ENCODE data around the gene HOXB6.
A peak's percentile ranks its signal among the peaks of the same experiment; 100 is the strongest.

Gene HOXB6

DNA sequence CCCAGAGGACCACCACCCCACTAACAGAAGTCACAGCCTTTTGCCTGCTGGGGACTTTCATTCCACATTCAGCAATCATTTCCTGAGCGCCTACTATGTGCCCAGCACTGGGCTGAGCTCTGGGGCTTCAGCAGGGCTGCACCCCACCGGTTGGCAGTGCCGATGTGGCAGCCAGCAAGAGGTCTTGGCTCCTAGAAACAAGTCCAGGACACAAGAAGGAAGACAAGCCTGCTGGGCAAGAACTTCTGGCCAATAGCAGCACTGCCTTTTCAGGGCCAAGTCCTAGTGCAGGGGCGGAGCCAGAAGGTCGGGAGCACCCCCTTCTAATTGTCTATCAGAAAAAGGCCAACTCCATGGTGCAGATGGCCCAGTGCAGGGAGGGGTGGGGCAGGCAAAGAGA is 34.4 kb upstream of the HOXB6 start:
- TF ChIP-seq, protein P1, sequence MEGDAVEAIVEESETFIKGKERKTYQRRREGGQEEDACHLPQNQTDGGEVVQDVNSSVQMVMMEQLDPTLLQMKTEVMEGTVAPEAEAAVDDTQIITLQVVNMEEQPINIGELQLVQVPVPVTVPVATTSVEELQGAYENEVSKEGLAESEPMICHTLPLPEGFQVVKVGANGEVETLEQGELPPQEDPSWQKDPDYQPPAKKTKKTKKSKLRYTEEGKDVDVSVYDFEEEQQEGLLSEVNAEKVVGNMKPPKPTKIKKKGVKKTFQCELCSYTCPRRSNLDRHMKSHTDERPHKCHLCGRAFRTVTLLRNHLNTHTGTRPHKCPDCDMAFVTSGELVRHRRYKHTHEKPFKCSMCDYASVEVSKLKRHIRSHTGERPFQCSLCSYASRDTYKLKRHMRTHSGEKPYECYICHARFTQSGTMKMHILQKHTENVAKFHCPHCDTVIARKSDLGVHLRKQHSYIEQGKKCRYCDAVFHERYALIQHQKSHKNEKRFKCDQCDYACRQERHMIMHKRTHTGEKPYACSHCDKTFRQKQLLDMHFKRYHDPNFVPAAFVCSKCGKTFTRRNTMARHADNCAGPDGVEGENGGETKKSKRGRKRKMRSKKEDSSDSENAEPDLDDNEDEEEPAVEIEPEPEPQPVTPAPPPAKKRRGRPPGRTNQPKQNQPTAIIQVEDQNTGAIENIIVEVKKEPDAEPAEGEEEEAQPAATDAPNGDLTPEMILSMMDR (IDR thresholded peaks at IDR 0.05): no peak

DNA sequence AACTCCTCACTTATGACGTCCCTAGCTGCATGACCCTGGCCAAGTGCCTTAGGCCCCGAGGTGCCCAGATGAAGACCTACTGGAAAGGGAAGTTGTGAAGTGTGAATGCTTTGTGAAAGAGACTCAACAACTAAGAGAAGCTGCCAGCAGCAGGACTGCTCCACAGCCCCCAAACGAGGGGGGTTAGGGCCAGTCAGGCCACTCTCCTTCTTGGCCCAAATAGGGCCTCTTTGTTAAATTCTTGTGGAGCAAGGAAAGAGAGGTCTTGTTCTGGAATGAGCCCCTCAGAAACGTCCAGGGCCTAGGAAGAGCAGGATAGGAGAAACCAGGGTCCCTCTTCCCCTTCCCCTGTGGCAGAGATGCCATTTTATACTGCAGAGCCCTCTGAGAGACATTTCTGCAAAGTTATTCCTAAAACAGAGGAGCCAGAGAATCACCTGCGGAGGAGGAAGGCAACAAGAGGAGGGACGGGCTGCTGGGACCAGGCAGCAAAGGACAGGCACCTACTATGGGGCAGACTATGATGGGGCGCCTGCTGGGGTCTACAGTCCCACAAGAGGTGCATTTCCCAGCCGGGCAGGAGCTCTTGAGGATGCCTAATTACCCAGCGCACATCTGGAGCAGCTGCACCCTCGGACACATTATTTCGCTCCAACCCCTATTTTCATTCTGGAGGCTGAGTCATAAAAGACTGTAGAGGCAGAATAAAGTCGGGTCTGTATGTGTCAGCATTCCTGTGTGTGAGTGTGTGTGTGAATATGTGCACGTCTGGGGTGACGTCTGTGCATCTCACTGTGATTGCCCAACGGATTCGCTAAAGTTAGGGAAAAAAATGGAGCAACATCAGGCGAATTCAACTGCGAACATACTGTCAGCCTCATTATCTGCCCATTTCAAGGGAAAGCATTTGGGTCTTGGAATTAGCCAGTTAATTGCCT is 32.8 kb upstream of the HOXB6 start:
- TF ChIP-seq, protein P1 (IDR thresholded peaks at IDR 0.05): no peak

DNA sequence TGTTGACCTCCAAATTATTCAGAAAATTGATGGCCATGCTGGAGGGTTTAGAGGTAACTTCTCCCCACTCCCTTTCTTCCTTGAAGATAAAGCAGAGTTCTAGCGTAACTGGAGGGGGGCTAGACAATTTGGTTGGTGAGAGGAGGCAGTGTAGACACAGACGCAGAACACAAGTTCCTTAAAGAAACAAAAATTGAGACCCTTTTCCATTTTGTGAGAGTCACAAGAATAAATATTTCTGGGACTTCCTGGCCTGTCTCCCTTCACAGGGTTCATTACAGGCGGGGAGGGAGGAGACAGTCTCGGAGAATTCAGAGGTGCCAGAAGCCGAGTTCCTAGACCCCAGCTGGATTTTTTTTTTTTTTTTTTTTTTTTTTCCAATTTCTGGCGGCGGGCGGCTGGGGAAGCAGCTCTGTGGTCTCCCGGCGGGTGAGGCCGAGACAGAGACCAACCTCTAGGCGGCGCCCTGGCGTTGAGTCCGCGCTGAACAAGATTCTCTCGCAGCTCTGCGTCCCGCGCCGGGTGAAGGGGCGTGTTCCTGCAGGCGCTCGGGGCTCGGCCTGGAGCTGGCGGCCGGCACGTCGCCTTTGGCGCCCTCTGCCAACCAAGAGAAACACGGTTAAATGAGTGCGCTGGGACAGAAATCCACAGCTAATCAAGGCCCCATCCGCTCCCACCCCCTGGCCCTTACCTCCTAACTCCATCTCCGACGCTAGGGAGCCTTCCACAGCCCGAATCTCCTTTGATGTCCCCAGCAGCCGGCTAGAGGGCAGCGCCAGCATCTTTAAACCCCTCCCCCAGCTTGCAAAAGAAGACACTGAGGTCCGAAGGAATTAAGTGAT is 31.6 kb upstream of the HOXB6 start:
- TF ChIP-seq, protein P1 (IDR thresholded peaks at IDR 0.05): peak; percentile 61

DNA sequence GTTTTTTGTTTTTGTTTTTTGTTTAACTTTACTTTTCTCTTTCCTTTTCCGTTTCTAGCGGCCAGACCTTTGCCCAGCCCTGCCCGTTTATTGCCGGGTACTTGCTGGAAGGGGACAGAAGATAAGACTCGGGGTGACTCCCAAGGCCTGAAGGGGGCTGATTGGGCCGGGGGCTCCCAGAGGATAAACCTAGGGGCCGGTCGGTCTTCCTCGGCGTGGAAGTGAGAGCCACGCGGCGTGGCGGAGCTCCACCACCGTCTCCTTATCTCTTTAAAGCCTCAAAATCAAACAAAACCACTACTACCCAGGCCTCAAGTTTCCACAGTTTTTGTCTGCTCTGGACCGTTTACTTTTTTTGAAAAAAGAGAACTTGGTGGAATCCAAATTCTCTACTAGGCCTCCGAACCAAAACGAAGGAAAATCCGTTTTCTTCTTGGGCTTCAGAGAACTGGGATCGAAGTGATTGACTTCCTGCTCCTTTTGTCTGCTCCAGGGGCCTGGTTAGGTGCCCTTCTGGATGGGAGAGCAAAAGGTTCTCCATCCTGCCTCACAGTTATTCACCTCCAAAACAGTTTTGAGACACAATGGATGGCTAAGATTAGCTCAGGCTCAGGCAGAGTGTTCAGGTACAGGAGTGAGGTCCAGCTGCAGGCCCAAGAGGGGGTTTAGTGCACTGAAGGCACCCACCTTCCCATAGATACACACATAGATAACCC is 29.9 kb upstream of the HOXB6 start:
- TF ChIP-seq, protein P1 (IDR thresholded peaks at IDR 0.05): no peak

DNA sequence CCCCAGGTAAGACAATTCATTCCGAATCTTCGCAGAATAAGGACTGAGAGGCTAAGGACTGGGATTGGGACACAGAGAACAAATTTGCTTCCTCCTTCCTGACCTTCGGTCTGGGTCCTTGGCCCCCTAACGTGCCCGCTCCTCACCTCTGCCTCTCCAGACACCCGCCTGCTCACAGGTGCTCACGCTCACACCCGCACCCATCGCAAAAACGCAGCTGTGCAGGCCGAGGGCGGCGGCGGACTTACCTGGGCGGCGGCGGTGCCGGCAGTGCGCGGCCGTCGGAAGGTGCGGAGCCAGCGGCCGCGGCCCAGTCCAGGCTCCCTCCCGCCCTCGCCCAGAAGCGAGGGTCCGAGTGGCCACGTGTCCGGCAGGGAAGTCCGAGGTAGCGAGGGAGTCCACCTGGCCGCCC is 28.5 kb upstream of the HOXB6 start:
- TF ChIP-seq, protein P1 (IDR thresholded peaks at IDR 0.05): no peak

DNA sequence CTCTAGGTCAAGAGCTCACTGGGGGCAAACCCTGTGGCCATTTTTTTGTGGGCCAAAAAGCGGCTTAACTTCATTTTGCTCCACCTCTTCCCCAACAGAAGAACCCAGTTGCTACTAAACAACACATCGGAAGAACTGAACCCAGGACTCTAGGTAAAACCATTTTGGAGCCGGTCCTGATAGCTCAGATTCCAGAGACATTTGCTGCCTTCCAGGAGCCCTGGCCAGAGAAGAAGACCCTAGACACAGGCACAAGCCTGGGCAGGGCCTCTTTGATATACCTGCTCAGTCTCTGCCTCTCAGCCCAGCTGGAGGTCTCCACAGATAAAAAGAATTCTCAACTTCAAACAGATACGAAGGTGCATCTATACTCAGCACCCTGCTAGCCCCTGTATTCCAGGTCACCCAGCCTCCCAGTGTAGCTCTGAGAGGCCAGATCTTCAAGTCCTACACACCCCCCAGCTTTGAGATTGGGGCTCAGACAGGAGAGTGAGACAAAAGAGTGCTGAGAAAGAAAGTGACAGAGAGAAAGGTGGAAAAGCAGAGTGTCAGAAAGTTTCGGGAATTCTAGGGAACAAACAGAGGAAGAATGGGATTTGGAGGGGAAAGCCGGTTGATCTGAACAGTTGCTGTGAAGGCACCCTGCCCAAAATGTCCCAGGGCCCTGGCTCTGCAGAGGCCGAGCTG is 27.9 kb upstream of the HOXB6 start:
- TF ChIP-seq, protein P1 (IDR thresholded peaks at IDR 0.05): no peak

All from LNCAP (cell line).